IPS DF 6.9 (cell line): ENCODE data around the gene MYOCOS.

ENCODE experiments used
- DNase-seq: peaks from one replicate; pipeline ENCODE4 v3.0.0-alpha.2; 2013; ENCODE audit warnings: low read depth, low spot score
- H3K27ac ChIP-seq: one replicate; pipeline ENCODE4 v1.5.1; 2013; ENCODE audit warnings: low read length, control low read depth
- H3K27me3 ChIP-seq: 2 replicates; pipeline ENCODE4 v1.6.1; 2013; ENCODE audit warnings: mild to moderate bottlenecking, low read length; ENCODE audit not compliant: control insufficient read depth, insufficient read depth
- H3K36me3 ChIP-seq: 2 replicates; pipeline ENCODE4 v1.6.1; 2013; ENCODE audit warnings: low read length; ENCODE audit not compliant: control insufficient read depth, insufficient read depth
- H3K4me1 ChIP-seq: 2 replicates; pipeline ENCODE4 v1.6.1; 2013; ENCODE audit warnings: low read length; ENCODE audit not compliant: control insufficient read depth, insufficient read depth
- H3K4me3 ChIP-seq: 2 replicates; pipeline ENCODE4 v1.5.1; 2013; ENCODE audit warnings: mild to moderate bottlenecking, low read length
- H3K9me3 ChIP-seq: 2 replicates; pipeline ENCODE4 v1.6.1; 2013; ENCODE audit warnings: low read length, inconsistent platforms; ENCODE audit not compliant: control insufficient read depth, insufficient read depth
- WGBS: extraction: QIAGEN DNeasy Blood & Tissue Kit; methylation state at CpG from one replicate; pipeline ENCODE4 v1.1.7; 2013; ENCODE audit warnings: mixed read lengths, missing lambda C conversion rate; ENCODE audit not compliant: insufficient read length, insufficient coverage; 5-methylcytosine and 5-hydroxymethylcytosine counted together

Gene MYOCOS

GRCh38 chr1:171661076-171661650, 39.1 kb downstream of the MYOCOS start:
- WGBS = no CpG with 5 or more reads among the region's 5 CpGs
- H3K9me3 ChIP-seq = no peaks in the 10 kb centered on the region
- no peaks in the 10 kb centered on the region for H3K36me3 ChIP-seq
- no peak for DNase-seq
- H3K4me1 ChIP-seq = peaks cover 1% of the 10 kb centered on the region; the same call in 1 of the 2 replicates
- no peak overlapping the region for H3K27ac ChIP-seq
- no peaks in the 10 kb centered on the region for H3K27me3 ChIP-seq
- no peak overlapping the region for H3K4me3 ChIP-seq

- H3K4me3 ChIP-seq = no peak overlapping the region
- H3K27ac ChIP-seq = no peak overlapping the region
- H3K4me1 ChIP-seq = peaks cover 1% of the 10 kb centered on the region; the same call in 1 of the 2 replicates
- H3K9me3 ChIP-seq = no peaks in the 10 kb centered on the region
- no peak for DNase-seq
- no peaks in the 10 kb centered on the region for H3K27me3 ChIP-seq
- no peaks in the 10 kb centered on the region for H3K36me3 ChIP-seq
- no CpG with 5 or more reads among the region's 7 CpGs for WGBS
These were observed 41.2 kb downstream of the MYOCOS start for GRCh38 chr1:171663036-171663853.

GRCh38 chr1:171663854-171664575, 42.0 kb downstream of the MYOCOS start:
- Histone ChIP-seq H3K4me3 (no peak overlapping the region), H3K36me3 (no peaks in the 10 kb centered on the region), H3K27ac (no peak overlapping the region), H3K9me3 (no peaks in the 10 kb centered on the region), H3K27me3 (no peaks in the 10 kb centered on the region), H3K4me1 (peaks cover 1% of the 10 kb centered on the region; the same call in 1 of the 2 replicates)
- WGBS = no CpG with 5 or more reads among the region's 4 CpGs
- no peak for DNase-seq

GRCh38 chr1:171664976-171665375, 42.9 kb downstream of the MYOCOS start:
- H3K27me3 ChIP-seq = no peaks in the 10 kb centered on the region
- no peak for DNase-seq
- no peak overlapping the region for H3K27ac ChIP-seq
- no peaks in the 10 kb centered on the region for H3K36me3 ChIP-seq
- no peak overlapping the region for H3K4me3 ChIP-seq
- H3K4me1 ChIP-seq = peaks cover 1% of the 10 kb centered on the region; the same call in 1 of the 2 replicates
- H3K9me3 ChIP-seq = no peaks in the 10 kb centered on the region

- H3K4me1 ChIP-seq = peaks cover 1% of the 10 kb centered on the region; the same call in 1 of the 2 replicates
- no peak overlapping the region for H3K4me3 ChIP-seq
- no CpG with 5 or more reads among the region's 4 CpGs for WGBS
- H3K36me3 ChIP-seq = no peaks in the 10 kb centered on the region
- H3K27me3 ChIP-seq = no peaks in the 10 kb centered on the region
- no peaks in the 10 kb centered on the region for H3K9me3 ChIP-seq
- DNase-seq = no peak
- H3K27ac ChIP-seq = no peak overlapping the region
These were observed 44.2 kb downstream of the MYOCOS start for GRCh38 chr1:171666114-171666769.

GRCh38 chr1:171668372-171668771, 46.3 kb downstream of the MYOCOS start:
- Histone ChIP-seq H3K27ac (no peak overlapping the region), H3K36me3 (no peaks in the 10 kb centered on the region), H3K4me3 (no peak overlapping the region), H3K27me3 (no peaks in the 10 kb centered on the region), H3K4me1 (no peaks in the 10 kb centered on the region), H3K9me3 (no peaks in the 10 kb centered on the region)
- WGBS = no CpG with 5 or more reads among the region's 5 CpGs
- no peak for DNase-seq

GRCh38 chr1:171670739-171671138, 48.7 kb downstream of the MYOCOS start:
- Histone ChIP-seq H3K27ac (no peak overlapping the region), H3K4me3 (no peak overlapping the region), H3K27me3 (no peaks in the 10 kb centered on the region), H3K36me3 (no peaks in the 10 kb centered on the region), H3K9me3 (no peaks in the 10 kb centered on the region), H3K4me1 (no peaks in the 10 kb centered on the region)
- DNase-seq = no peak
- WGBS = no CpG with 5 or more reads among the region's 28 CpGs

GRCh38 chr1:171674431-171675405, 52.7 kb downstream of the MYOCOS start:
- DNase-seq = no peak
- Histone ChIP-seq H3K27ac (no peak overlapping the region), H3K9me3 (no peaks in the 10 kb centered on the region), H3K4me3 (no peak overlapping the region), H3K36me3 (no peaks in the 10 kb centered on the region), H3K4me1 (no peaks in the 10 kb centered on the region), H3K27me3 (no peaks in the 10 kb centered on the region)
- no CpG with 5 or more reads among the region's 3 CpGs for WGBS
